Chondrocyte (in vitro differentiated cells): ENCODE results near the gene APOA1. TPM values are rescaled to one million over a fixed set of nuclear protein-coding genes. Genes with fewer than 3 reads are reported as not detected.

Source experiments
- DNase-seq: peaks from one replicate; pipeline ENCODE4 v3.0.0; 2021; ENCODE audit warnings: mixed read lengths, low spot score
- H3K27ac Mint-ChIP-seq: one replicate; pipeline ENCODE4 v1.8.0; 2021; ENCODE audit warnings: mild to moderate bottlenecking, moderate library complexity, mixed read lengths; ENCODE audit not compliant: unreplicated experiment
- H3K27me3 Mint-ChIP-seq: 2 replicates; pipeline ENCODE4 v1.8.0; 2021; ENCODE audit warnings: low read depth, mixed read lengths
- H3K36me3 Mint-ChIP-seq: 2 replicates; pipeline ENCODE4 v1.8.0; 2021; ENCODE audit warnings: low read depth, mixed read lengths
- H3K4me1 Mint-ChIP-seq: 2 replicates; pipeline ENCODE4 v1.8.0; 2021; ENCODE audit warnings: low read depth, mild to moderate bottlenecking, mixed read lengths
- H3K4me3 Mint-ChIP-seq: one replicate; pipeline ENCODE4 v1.8.0; 2021; ENCODE audit warnings: mild to moderate bottlenecking, moderate library complexity, mixed read lengths; ENCODE audit not compliant: unreplicated experiment
- H3K9me3 Mint-ChIP-seq: 2 replicates; pipeline ENCODE4 v1.8.0; 2021; ENCODE audit warnings: low read depth, mixed read lengths
- CTCF ChIP-seq: fragments of 200-600 bp; sonication (generic); IDR thresholded peaks from 2 replicates; pipeline ENCODE4 v1.5.0; 2021; ENCODE audit warnings: antibody characterized with exemption, mild to moderate bottlenecking, moderate library complexity
- total RNA-seq: library from RNA; stranded (reverse); gene quantifications from 3 replicates; pipeline ENCODE4 v1.2.1, GENCODE V29; 2021

Gene APOA1
- total RNA-seq, 1 donor from 2014 or later: not detected

- Mint-ChIP-seq H3K4me1 (no peaks in the 10 kb centered on the region), H3K36me3 (peaks cover 33% of the 10 kb centered on the region)
Observed at GRCh38 chr11:116860303-116860702, 22.9 kb upstream of the APOA1 start.

GRCh38 chr11:116859175-116859574 lies 21.8 kb upstream of the APOA1 start:
- no peak for TF ChIP-seq CTCF
- no peaks in the 10 kb centered on the region for H3K9me3 Mint-ChIP-seq
- H3K4me1 Mint-ChIP-seq: no peaks in the 10 kb centered on the region
- H3K27ac Mint-ChIP-seq: no peak overlapping the region
- H3K36me3 Mint-ChIP-seq: peaks cover 31% of the 10 kb centered on the region
- no peak overlapping the region for H3K4me3 Mint-ChIP-seq
- H3K27me3 Mint-ChIP-seq: no peaks in the 10 kb centered on the region
- no peak for DNase-seq

More at GRCh38 chr11:116860303-116860702, 22.9 kb upstream of the APOA1 start:
- no peaks in the 10 kb centered on the region for H3K9me3 Mint-ChIP-seq
- DNase-seq: no peak
- TF ChIP-seq CTCF: no peak
- H3K27me3 Mint-ChIP-seq: no peaks in the 10 kb centered on the region
- H3K27ac Mint-ChIP-seq: no peak overlapping the region
- no peak overlapping the region for H3K4me3 Mint-ChIP-seq

GRCh38 chr11:116857936-116858335 lies 20.5 kb upstream of the APOA1 start:
- no peak overlapping the region for H3K27ac Mint-ChIP-seq
- H3K4me3 Mint-ChIP-seq: no peak overlapping the region
- peaks cover 31% of the 10 kb centered on the region for H3K36me3 Mint-ChIP-seq
- H3K4me1 Mint-ChIP-seq: peaks cover 6% of the 10 kb centered on the region
- TF ChIP-seq CTCF: no peak
- no peak for DNase-seq
- no peaks in the 10 kb centered on the region for H3K9me3 Mint-ChIP-seq
- H3K27me3 Mint-ChIP-seq: no peaks in the 10 kb centered on the region

GRCh38 chr11:116857316-116857715 lies 19.9 kb upstream of the APOA1 start:
- no peak for TF ChIP-seq CTCF
- DNase-seq: no peak
- Mint-ChIP-seq H3K4me1 (peaks cover 8% of the 10 kb centered on the region), H3K36me3 (peaks cover 31% of the 10 kb centered on the region), H3K9me3 (no peaks in the 10 kb centered on the region), H3K4me3 (no peak overlapping the region), H3K27ac (no peak overlapping the region), H3K27me3 (no peaks in the 10 kb centered on the region)

GRCh38 chr11:116856423-116856822 lies 19.0 kb upstream of the APOA1 start:
- Mint-ChIP-seq H3K27me3 (no peaks in the 10 kb centered on the region), H3K9me3 (no peaks in the 10 kb centered on the region), H3K36me3 (peaks cover 28% of the 10 kb centered on the region), H3K27ac (no peak overlapping the region), H3K4me3 (no peak overlapping the region), H3K4me1 (peaks cover 8% of the 10 kb centered on the region)
- TF ChIP-seq CTCF: no peak
- DNase-seq: no peak
